ENCODE measurements around the gene IDUA. TPM values are rescaled to one million over a fixed set of nuclear protein-coding genes. Genes with fewer than 3 reads are reported as not detected.

The IDUA gene
- total RNA-seq, 2 donors from 2014 or later = 8.5 to 23.3 TPM

DNA sequence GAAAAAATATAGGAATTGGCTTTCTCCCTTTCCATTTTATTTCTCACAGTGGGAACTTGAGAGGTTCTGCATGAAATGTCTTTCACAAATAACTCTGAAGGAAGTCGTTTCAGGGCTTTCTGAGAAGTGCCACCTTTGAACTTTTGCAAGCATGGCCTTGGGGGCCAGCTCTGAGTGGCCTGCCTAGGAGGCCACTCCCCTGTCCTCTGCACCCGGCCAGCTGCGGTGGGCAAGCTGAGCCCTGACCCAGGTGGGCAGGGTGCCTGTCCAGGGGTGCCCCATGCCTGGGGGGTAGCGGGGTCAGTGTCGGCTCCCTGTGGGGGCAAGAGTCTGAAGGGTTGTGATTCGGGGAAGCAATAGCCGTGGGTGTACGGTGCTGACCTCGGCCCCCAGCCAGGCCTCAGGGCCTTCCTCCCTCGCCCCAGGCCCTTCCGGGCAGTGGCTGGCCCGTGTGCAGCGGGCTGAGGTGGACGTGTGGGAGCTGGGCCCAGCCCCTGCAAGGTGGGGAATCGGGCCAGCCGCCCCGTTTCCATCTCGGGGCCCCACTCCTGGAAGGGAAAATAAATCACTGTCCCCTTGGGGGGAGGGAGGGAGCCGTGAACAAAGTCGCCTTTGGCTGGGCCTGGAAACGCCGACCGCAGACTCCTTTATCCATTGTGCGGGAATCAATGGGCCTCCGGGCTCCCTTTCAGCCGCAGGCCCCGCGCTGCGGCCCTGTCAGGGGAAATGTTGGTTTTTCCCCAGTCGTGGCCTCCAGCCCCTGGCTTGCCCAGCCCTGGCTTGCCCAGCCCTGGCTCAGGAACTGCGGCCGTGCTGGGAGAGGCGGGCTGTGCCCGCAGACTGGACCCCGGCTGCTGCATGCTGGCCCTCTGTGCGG lies 27.7 kb downstream of the IDUA start:
- no peak overlapping the region for H3K27ac Mint-ChIP-seq
- no peaks in the 10 kb centered on the region for H3K36me3 Mint-ChIP-seq
- ATAC-seq (no peak), DNase-seq (ENCODE audit: low spot score in 2 of 2) (no peak)
- no peaks in the 10 kb centered on the region for H3K9me3 Mint-ChIP-seq

DNA sequence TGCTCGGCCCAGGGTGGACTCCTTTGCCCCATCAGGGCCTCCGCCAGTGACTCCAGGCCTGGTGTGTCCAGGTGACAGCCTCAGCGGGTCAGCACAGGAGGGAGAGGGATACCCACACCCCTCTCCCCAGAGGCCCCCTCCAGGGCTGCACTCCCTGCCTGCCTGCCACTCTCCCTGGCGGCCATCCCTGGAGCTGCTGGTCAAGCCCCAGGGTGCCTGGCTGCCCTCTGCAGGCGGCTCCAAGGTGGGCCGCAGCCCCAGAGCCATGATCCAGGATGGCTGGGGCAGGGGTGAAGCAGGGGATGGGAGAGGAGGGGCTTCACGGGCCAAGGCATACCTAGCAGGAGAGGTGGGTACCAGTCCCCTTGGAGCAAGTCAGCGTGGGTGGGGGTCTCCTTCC lies 28.3 kb downstream of the IDUA start:
- H3K27ac Mint-ChIP-seq = no peak overlapping the region
- DNase-seq (ENCODE audit: low spot score in 2 of 2) (no peak), ATAC-seq (no peak)
- H3K9me3 Mint-ChIP-seq = no peaks in the 10 kb centered on the region
- H3K36me3 Mint-ChIP-seq = no peaks in the 10 kb centered on the region

DNA sequence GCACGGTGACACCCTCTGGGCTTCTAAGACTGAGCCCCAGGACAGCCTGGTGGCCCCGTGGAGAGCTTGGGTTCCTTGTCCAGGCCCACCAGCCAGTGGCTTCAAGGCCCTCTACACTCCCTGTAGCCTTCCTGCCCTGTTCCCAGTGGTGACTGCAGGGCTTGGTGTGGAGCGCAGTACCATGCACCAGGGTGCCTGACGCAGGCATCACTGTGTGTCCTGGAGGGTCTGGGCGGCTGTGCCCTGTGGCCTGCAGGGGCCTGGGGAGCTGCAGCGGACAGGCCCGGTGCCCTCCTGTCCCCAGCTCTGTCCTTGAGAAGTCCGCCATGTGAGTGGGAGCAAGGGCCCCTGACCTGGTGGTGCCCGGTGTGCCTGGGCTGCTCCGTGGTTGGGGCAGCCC lies 28.9 kb downstream of the IDUA start:
- Mint-ChIP-seq H3K27ac (no peak overlapping the region), H3K36me3 (no peaks in the 10 kb centered on the region), H3K9me3 (no peaks in the 10 kb centered on the region)
- no peak for DNase-seq (ENCODE audit: low spot score in 2 of 2)
- no peak for ATAC-seq

DNA sequence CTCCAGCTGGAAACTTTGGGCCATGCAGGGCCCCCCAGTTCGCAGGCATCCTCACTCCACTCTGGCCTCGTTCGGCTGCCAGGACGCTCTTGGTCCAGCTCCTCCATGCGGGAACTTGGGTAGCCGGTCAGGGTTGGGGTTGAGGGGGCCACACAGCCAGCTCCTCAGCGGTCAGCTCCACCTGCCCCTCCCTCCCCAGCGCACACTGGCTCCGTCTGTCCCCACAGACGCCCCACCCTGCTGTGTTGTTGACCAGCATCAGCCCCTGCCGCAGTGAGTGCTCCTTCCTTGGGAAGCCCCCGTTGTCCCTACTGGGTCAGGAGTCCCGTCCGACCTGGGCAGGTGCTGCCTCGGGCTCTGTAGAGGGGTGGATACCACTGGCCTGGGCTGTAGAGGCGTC lies 30.4 kb downstream of the IDUA start:
- Mint-ChIP-seq H3K9me3 (no peaks in the 10 kb centered on the region), H3K36me3 (no peaks in the 10 kb centered on the region), H3K27ac (no peak overlapping the region)
- ATAC-seq (no peak), DNase-seq (ENCODE audit: low spot score in 2 of 2) (no peak)

DNA sequence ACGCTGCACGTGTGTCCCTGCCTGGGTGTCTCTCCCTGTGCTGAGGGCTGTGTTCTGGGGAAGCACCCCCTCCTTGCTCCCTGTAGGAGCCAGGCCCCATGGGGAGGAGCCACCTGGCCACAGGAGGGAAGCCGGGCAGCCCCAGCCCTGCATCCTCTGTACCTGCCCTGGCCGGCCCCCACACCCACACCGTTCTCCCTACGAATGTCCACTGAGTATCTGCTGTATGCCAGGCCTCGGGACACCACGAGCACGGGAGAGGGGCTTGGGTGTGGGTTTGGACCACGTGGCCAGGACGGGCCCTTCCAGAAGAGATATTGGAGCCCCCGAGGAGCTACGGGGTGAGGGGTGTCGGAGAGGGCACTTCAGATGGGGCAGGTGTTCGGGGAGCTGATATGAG lies 30.9 kb downstream of the IDUA start:
- Mint-ChIP-seq H3K9me3 (no peaks in the 10 kb centered on the region), H3K27ac (no peak overlapping the region), H3K36me3 (no peaks in the 10 kb centered on the region)
- ATAC-seq = no peak
- DNase-seq (ENCODE audit: low spot score in 2 of 2) = no peak

DNA sequence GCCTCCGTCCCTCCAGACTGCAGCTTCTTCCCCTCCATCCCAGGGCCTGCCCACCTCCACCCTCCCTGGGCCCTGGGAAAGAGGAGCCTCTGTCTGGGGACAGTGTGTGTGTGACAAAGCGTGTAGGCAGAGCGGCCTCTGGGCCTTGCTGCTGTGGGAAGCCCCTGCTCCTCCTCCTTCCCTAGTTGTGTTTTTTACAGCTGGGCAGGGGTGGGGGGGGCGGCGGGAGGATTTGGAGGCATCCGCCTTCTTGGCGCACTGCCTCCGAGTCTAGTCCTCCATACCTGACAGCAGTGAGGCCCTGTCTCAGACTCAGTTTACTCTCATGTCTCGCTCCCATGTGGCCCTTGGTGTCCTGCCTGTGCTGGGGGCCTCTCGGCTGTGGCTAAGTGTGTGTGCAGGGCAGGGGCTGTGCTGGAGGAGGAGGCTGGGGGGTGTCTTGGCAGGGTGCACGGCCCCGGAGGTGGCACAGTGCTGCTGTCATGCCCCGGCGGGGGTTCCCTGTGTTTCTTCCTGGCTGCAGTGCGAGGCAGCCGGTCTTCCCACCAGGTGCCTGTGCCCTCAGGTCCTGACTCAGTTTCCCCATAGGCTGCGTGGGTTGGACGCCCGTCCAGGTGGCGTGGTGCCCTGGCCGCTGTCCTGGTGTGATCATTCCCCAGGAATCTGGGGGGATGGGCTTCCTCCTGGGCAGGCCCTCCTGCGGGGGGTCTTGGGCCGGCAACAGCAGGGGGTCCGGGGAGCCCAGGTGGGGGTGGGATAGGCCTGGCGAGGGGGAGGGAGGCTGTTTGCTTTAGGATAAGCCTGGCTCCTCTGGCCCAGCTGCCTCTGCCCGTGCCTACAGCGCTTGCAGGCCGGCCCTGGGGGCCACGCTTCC lies 31.5 kb downstream of the IDUA start:
- Mint-ChIP-seq H3K27ac (no peak overlapping the region), H3K36me3 (no peaks in the 10 kb centered on the region), H3K9me3 (no peaks in the 10 kb centered on the region)
- ATAC-seq (no peak), DNase-seq (ENCODE audit: low spot score in 2 of 2) (no peak)

DNA sequence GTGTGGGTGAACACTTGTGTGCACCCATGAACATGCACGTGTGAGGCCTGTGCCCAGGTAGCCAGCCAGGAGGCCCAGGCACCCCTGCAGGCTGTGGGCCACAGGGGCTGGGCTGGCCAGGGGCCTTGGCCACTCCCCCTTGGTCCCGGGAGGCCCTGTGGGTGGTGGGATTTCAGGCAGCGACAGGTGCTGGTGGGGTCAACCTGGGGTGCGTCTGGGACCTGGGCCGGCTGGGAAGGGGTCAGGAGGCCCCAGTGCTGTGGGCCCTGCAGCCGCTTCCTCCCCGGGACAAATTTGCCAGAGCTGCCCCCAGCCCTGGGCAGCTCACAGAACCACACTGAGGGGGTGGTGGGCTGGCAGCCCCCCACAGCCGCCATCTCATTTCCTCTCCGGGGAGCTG lies 32.5 kb downstream of the IDUA start:
- no peak for ATAC-seq
- H3K36me3 Mint-ChIP-seq = no peaks in the 10 kb centered on the region
- no peak for DNase-seq (ENCODE audit: low spot score in 2 of 2)
- no peaks in the 10 kb centered on the region for H3K9me3 Mint-ChIP-seq
- no peak overlapping the region for H3K27ac Mint-ChIP-seq

DNA sequence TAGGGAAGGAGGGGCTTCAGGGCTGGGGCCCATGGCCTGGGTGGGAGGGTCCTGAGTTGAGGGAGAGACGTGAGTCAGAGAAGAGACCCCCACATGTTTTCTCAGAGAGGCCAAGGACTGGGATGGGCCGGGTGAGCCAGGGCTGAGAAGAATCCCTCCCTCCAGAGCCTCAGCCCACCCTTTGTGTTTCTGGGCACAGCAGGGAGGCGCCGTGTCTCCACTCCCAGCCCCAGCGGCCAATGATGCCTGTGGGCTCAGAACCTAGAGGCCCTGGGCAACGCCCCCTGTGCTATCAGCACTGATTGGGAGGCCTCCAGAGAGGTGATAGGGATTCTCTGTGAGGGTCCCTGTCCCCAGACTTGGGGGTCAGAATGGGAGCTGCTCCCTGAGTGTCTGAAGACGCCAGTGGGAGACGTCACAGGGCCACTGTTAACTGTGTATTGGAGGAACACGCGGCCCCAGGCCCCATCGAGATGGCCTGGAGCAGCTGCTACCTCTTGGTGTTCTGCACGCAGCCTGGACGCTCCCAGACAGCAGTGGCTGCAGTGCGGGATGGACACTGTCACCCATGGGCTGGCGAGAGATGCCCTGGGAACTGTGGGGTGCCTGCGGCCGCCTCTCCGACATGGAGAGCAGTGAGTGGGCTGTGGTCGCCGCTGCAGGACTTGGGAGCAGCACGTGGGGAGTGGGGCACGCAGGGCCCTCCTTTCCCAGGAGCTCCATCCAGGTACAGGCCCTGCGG lies 33.1 kb downstream of the IDUA start:
- no peaks in the 10 kb centered on the region for H3K9me3 Mint-ChIP-seq
- no peak overlapping the region for H3K27ac Mint-ChIP-seq
- peaks cover 0 to under 1% of the 10 kb centered on the region in 2 donors for H3K36me3 Mint-ChIP-seq
- no peak for DNase-seq (ENCODE audit: low spot score in 2 of 2)
- no peak for ATAC-seq

DNA sequence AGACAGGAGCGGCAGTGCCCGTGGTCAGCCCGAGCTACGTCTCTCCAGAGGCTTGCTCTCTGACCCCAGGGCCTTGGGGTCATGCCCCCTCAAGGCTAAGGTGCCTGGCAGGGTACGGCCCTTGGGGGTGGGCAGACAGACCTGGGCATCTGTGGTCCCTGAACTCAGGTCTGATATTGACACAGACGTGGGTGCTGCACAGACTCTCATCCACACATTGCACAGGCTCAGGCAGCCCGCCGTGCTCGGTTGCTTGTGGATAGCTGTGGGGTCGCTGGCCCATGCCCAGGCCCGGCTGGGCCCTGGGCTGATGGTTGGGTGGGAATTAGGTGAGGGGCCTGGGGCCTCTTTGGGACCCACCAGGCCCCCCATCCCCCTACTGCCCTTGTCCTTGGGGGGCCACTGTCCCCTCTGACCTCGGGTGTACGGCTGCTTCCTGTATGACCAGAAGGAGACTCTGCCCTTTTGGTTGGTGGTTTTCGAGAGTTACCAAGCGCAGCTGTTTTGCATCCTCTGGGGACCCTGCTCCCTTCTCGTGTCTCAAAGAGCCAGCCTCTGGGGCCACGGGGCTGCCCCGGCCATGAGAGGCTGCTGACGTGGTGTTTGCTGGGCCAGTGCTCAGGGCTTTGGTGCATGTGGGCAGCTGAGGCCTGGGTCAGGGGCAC lies 34.7 kb downstream of the IDUA start:
- H3K36me3 Mint-ChIP-seq = peaks cover 0 to 6% of the 10 kb centered on the region in 2 donors
- ATAC-seq = no peak
- no peak for DNase-seq (ENCODE audit: low spot score in 2 of 2)
- H3K9me3 Mint-ChIP-seq = no peaks in the 10 kb centered on the region
- no peak overlapping the region for H3K27ac Mint-ChIP-seq

DNA sequence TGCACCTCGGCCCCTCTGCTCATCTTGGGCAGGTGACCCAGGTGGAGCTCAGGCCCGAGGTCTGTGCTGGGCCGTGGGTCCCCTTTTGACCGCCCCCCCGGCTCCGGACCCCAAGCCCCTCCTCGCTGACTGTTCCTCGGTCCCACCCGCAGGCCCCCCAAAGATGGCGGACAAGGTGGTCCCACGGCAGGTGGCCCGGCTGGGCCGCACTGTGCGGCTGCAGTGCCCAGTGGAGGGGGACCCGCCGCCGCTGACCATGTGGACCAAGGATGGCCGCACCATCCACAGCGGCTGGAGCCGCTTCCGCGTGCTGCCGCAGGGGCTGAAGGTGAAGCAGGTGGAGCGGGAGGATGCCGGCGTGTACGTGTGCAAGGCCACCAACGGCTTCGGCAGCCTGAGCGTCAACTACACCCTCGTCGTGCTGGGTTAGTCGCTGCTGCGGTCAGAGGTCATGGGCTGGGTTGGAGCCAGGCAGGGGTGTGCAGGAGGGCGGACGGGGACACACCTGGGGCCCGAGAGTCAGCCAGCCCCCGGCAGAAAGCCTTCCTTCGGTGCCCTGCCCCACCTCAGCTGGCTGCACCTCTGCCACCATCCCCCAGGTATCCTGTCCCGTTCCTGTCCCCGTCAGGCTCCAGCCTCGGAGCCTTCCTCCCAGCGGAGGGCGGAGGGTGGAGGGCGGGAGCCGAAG lies 35.4 kb downstream of the IDUA start:
- no peak for ATAC-seq
- Mint-ChIP-seq H3K36me3 (peaks cover 0 to 6% of the 10 kb centered on the region in 2 donors), H3K9me3 (no peaks in the 10 kb centered on the region), H3K27ac (no peak overlapping the region)
- no peak for DNase-seq (ENCODE audit: low spot score in 2 of 2)

DNA sequence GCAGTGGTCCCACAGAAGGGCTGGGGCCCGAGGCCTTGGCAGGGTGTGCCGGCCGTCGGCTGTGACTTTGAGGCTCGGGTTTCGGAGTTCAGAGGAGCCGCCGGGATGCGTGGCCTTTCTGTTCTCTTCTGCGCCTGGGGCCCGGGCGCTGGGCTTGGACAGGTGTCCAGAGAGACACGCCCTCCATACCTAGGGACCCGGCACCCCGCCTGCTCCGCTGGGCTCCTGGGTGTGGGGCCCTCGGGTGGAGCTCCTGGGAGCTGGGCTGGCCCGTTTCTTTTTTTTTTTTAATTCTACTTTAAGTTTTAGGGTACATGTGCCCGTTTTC lies 35.9 kb downstream of the IDUA start:
- ATAC-seq (no peak), DNase-seq (ENCODE audit: low spot score in 2 of 2) (no peak)
- peaks cover 0 to 6% of the 10 kb centered on the region in 2 donors for H3K36me3 Mint-ChIP-seq
- no peak overlapping the region for H3K27ac Mint-ChIP-seq
- H3K9me3 Mint-ChIP-seq = no peaks in the 10 kb centered on the region

DNA sequence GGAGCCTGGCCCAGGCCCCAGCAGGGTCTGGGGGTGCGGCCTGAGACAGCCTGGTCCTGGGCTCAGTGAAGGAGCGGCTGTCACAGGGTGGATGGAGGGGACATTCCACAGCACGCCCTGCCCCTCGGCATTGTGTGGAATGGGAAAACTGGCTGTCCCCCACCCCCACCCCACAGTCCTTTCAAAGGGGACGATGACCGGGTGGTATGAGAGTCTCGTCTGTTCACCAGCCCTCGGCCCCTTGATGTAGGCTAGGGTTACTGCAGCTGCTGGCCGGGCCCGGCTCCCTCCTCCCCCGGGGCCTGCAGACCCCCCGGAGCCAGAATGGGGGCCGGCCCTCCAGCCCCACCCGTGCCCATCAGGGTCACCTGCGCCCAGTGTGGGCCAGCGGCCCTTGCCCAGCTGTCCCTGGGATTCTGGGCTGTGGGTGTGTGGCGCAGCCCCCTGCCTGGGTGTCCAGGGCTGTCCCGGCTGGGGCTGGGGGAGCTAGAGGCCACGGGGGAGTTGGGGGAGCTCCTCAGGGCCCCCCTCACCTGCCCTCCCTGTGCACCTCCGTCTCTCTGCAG lies 36.3 kb downstream of the IDUA start:
- no peak for DNase-seq (ENCODE audit: low spot score in 2 of 2)
- peaks cover 0 to 6% of the 10 kb centered on the region in 2 donors for H3K36me3 Mint-ChIP-seq
- no peak for ATAC-seq
- no peaks in the 10 kb centered on the region for H3K9me3 Mint-ChIP-seq
- H3K27ac Mint-ChIP-seq = no peak overlapping the region

DNA sequence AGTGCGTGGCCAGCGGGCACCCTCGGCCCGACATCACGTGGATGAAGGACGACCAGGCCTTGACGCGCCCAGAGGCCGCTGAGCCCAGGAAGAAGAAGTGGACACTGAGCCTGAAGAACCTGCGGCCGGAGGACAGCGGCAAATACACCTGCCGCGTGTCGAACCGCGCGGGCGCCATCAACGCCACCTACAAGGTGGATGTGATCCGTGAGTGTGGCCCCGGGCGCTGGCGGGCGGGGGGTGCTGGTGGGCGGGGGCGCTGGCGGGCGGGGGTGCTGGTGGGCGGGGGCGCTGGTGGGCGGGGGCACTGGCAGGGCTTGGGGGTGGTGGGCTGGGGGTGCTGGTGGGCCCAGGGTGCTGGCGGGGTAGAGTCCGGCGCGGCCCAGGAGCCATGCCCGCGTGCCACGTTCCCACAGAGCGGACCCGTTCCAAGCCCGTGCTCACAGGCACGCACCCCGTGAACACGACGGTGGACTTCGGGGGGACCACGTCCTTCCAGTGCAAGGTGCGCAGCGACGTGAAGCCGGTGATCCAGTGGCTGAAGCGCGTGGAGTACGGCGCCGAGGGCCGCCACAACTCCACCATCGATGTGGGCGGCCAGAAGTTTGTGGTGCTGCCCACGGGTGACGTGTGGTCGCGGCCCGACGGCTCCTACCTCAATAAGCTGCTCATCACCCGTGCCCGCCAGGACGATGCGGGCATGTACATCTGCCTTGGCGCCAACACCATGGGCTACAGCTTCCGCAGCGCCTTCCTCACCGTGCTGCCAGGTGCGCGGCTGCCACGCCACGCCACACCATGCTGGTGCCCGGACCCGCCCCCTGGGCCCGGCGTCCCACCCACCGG lies 37.3 kb downstream of the IDUA start:
- Mint-ChIP-seq H3K36me3 (peaks cover 0 to 6% of the 10 kb centered on the region in 2 donors), H3K27ac (no peak overlapping the region), H3K9me3 (no peaks in the 10 kb centered on the region)
- no peak for DNase-seq (ENCODE audit: low spot score in 2 of 2)
- no peak for ATAC-seq

DNA sequence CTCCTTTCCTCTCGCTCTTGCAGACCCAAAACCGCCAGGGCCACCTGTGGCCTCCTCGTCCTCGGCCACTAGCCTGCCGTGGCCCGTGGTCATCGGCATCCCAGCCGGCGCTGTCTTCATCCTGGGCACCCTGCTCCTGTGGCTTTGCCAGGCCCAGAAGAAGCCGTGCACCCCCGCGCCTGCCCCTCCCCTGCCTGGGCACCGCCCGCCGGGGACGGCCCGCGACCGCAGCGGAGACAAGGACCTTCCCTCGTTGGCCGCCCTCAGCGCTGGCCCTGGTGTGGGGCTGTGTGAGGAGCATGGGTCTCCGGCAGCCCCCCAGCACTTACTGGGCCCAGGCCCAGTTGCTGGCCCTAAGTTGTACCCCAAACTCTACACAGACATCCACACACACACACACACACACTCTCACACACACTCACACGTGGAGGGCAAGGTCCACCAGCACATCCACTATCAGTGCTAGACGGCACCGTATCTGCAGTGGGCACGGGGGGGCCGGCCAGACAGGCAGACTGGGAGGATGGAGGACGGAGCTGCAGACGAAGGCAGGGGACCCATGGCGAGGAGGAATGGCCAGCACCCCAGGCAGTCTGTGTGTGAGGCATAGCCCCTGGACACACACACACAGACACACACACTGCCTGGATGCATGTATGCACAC lies 38.2 kb downstream of the IDUA start:
- Mint-ChIP-seq H3K27ac (peak overlapping the region in 1 of 2 donors; percentile 44), H3K9me3 (no peaks in the 10 kb centered on the region), H3K36me3 (peaks cover 0 to 6% of the 10 kb centered on the region in 2 donors)
- ATAC-seq (no peak), DNase-seq (ENCODE audit: low spot score in 2 of 2) (no peak)

DNA sequence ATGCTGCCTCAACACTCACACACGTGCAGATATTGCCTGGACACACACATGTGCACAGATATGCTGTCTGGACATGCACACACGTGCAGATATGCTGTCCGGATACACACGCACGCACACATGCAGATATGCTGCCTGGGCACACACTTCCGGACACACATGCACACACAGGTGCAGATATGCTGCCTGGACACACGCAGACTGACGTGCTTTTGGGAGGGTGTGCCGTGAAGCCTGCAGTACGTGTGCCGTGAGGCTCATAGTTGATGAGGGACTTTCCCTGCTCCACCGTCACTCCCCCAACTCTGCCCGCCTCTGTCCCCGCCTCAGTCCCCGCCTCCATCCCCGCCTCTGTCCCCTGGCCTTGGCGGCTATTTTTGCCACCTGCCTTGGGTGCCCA lies 39.3 kb downstream of the IDUA start:
- DNase-seq (ENCODE audit: low spot score in 2 of 2) (peak in 1 of 2 donors; percentile 60), ATAC-seq (peak; percentile 69 to 84)
- H3K27ac Mint-ChIP-seq = no peak overlapping the region
- no peaks in the 10 kb centered on the region for H3K9me3 Mint-ChIP-seq
- H3K36me3 Mint-ChIP-seq = peaks cover 0 to 6% of the 10 kb centered on the region in 2 donors
